ENCODE results near the gene RC3H1.
"Not testable (repeated sequence)": the region's sequence is repeated elsewhere in the genome, so short reads cannot be mapped to it uniquely, and the experiment has no call there.

RC3H1 gene

DNA sequence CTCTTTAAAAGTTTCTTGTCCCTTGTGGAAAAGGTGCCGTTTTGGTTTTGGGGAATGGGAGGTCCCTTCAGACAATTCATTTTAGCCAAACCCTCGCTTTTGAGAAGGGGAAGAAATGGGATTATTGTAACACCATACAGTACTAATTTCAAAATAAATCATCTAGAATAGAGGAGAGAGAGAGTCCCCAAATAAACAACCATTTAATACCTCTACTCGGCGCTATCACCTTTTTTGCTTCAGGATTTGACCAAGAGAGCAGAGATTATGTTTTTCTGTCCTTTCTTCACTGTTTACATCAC lies 770 bp upstream of the RC3H1 start:
- FAIRE-seq, result no peak
- no peak for DNase-seq (ENCODE audit: low spot score)

DNA sequence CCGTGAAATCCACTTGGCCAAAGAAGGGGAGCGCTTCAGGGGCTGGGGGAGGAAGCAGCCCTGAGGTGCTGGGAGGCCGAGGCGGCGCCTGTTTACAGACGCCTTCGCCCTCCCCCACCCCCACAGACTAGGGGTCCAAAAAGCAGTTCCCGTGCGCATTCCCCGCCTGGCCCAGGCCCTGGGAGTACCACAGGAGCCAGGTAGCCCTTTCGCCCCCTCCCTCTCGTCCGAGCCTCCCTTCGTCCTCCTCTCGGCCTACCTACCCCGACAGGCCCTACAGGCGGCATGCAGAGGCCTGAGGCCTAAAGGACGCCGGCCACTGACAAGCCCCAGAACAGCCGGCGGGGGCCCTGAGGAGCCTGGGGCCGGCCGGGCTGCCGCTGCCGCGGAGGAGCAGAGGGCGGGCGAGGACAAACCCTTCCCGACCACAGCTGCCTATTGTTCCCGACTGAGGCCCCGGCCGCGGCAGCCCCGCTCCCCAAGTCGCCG lies 522 bp downstream of the RC3H1 start:
- DNase-seq (ENCODE audit: low spot score) (peak; percentile 50), FAIRE-seq (no peak)

- no peak for FAIRE-seq
Measured at GRCh38 chr1:174018565-174018964, 3.6 kb downstream of the RC3H1 start.

DNA sequence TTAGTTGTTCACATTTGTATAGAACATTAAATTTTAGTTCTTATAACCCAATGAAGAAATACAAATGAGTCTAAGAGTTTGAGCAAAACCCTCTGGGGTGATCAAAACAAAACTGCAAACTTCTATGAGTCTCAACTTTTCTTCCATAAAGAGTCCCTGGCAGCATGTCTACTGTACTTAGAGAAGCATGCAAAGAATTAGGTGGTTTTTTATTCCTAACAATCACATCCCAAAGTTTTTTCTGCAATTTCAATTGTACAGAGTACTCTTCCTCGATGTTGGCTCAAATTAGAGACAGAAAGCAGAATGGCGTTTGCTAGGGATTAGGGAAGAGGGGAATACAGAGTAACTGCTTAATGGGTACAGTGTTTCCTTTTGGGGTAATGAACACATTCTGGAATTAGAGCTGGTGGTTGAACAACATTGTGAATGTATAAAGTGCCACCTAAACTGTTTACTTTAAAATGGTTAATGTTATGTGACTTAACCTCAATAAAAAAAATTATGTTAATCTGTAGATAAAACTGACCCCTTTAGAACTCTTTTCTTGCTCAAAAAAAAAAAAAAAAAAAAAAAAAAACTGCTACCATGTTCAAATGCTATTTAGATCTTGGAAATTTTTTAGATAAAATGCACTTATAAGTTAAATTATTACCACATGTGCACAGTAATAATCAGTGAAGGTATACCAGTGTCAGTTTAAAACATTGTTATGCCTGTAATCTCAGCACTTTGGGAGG lies 4.8 kb downstream of the RC3H1 start:
- FAIRE-seq (no peak), DNase-seq (ENCODE audit: low spot score) (no peak)

More at GRCh38 chr1:174018565-174018964, 3.6 kb downstream of the RC3H1 start:
- no peak for DNase-seq (ENCODE audit: low spot score)

GRCh38 chr1:174013864-174014418 lies 8.2 kb downstream of the RC3H1 start:
- DNase-seq (ENCODE audit: low spot score) (no peak), FAIRE-seq (no peak)

GRCh38 chr1:174008979-174009378 lies 13.2 kb downstream of the RC3H1 start:
- no peak for DNase-seq (ENCODE audit: low spot score)
- no peak for FAIRE-seq

GRCh38 chr1:174008269-174008668 lies 13.9 kb downstream of the RC3H1 start:
- DNase-seq (ENCODE audit: low spot score), result no peak
- FAIRE-seq, result no peak

DNA sequence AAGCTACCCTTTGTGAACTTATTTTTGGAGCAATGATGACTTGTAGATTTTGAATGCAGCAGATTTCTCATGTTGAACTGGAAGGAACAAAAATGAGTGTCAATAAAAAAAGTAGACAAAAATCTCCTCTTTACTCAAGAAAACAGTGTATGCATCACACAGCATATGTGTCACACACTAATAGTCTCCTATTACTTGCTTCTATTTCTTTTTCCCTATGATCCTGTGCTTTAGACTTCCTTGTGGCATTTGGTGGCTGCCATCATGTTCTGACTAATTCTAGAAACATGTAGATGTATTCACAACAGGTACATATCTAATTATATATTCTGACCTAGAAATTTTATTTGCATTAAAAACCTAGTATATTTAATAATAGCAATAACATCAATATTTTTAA lies 14.3 kb downstream of the RC3H1 start:
- DNase-seq (ENCODE audit: low spot score), result no peak
- FAIRE-seq, result no peak

DNA sequence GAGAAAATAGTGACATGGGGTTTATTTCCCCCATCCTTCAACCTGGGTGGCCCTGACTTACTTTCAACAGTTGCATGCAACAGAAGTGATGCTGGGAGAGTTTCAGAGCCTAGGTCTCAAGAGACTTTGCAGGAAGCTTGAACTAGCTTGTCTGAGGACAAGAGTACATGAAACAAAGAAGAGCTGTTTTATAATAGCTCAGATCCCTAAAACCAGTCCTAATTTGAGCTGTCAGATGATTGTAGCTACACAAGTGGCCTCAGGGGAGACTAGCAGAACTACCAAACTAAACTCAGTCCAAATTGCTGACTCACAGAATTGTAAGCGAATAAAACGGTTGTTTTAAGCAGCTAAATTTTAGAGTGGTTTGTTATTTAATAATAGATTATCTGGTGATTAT lies 17.1 kb downstream of the RC3H1 start:
- no peak for FAIRE-seq
- DNase-seq (ENCODE audit: low spot score), result no peak

DNA sequence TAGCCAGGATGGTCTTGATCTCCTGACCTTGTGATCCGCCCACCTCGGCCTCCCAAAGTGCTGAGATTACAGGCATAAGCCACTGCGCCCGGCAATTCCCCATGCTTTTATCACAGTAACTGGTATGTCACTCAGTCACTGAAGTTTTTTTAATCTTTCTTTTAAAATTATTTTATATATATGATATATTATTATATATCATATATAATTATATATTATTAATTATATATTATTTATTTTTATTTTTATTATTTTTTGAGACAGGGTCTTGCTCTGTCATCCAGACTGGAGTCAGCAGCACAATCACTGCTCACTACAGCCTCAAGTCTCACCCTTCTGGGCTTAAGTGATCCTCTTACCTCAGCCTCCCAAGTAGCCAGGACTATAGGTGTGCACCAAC lies 18.3 kb downstream of the RC3H1 start:
- no peak for FAIRE-seq
- DNase-seq (ENCODE audit: low spot score), result no peak

DNA sequence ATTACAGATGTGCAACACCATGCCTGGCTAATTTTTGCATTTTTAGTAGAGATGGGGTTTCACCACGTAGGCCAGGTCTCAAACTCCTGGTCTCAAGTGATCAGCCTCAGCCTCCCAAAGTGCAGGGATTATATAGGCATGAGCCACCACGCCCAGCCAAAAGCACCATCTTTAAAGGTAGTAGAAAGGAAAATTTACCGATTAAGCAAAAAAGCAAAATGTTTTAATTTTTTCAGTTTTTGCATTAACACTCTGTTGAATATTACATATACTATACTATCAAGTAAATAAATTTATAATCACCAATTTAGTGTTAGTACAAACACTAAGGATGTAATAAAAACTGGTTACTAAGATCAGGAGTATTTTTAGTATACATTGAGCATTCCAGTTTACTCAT lies 20.6 kb downstream of the RC3H1 start:
- DNase-seq (ENCODE audit: low spot score) (no peak), FAIRE-seq (no peak)

DNA sequence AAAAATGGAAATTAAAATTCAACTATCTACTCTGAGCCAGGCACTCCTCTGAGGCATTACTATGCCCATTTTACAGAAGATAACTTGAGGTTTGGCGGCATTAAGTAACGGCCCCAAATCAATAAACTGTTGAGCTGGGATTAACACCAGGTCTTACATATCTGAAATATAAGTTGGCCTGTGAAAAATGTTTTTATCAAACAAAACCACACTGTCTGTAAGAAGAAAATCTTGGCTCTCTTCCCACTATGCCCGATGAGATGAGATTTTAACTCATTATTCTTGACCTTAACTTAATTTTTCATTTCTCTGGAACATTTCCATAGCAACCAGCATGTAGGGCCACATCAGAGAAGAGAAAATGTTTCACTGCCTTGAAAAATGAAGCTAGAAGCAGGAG lies 21.8 kb downstream of the RC3H1 start:
- DNase-seq (ENCODE audit: low spot score) (no peak), FAIRE-seq (no peak)

DNA sequence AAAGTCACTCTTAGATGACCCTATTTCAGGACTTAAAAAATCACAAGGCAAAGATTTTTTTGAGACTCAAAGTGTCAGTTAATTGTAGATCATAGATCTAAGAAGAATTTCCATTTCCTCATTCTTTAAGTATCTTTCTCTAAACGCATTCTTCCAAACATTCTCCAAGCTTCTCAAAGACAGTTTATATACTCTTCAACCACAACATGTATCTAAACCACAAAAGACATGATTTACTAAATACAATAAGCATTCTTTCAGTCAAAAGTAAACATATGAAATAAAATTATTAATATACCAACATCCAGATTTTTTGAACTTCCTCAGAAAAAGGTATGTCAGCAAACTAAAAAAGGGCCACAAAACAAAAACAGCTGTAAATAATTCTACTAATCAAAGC lies 24.4 kb downstream of the RC3H1 start:
- FAIRE-seq, result no peak

DNA sequence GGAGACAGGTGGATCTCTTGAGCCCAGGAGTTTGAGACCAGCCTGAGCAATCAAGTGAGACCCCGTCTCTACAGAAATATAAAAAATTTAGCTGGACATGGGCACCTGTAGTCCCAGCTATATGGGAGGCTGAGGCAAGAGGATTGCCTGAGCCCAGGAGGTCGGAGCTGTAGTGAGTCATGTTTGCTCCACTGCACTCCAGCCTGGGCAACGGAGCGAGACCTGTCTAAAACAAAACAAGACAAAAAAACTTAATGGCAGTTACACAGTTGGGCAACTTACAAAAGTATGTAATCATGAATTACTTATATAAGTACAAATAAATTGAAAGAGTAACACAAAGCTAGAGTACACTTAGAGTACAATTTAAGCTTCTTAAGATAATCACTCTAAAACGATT lies 25.2 kb downstream of the RC3H1 start:
- FAIRE-seq (no peak), DNase-seq (ENCODE audit: low spot score) (no peak)

More for the DNA sequence above, 24.4 kb downstream of the RC3H1 start:
- no peak for DNase-seq (ENCODE audit: low spot score)

DNA sequence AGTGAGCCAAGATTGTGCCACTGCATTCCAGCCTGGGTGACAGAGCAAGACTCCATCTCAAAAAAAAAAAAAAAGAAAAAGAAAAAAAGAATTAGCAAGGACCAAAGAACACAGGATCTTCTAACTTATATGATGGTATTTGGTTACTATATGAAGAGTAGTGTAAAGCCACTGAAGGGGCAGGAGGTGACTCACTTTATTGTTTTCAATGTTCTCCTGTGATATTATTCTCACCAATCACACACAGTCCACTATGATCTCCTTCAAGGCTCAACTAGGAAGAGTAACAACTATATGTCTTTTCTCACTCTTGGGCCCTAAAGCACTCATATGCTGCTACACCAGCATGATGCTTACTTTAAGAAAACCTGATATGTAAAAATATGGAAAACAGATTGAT lies 26.7 kb downstream of the RC3H1 start:
- DNase-seq (ENCODE audit: low spot score), result no peak
- no peak for FAIRE-seq

DNA sequence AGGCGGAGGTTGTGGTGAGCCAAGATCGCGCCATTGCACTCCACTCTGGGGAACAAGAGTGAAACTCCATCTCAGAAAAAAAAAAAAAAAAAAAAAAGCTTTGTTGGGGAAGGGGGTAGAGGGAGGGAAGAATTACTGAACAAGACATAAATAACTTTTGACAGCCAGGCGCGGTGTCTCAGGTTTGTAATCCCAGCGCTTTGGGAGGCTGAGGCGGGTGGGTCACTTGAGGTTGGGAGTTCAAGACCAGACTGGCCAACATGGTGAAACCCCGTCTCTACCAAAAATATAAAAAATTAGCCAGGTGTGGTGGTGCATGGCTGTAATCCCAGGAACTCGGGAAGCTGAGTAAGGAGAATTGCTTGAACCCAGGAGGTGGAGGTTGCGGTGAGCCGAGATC lies 28.2 kb downstream of the RC3H1 start:
- not testable (repeated sequence) for DNase-seq (ENCODE audit: low spot score); FAIRE-seq

DNA sequence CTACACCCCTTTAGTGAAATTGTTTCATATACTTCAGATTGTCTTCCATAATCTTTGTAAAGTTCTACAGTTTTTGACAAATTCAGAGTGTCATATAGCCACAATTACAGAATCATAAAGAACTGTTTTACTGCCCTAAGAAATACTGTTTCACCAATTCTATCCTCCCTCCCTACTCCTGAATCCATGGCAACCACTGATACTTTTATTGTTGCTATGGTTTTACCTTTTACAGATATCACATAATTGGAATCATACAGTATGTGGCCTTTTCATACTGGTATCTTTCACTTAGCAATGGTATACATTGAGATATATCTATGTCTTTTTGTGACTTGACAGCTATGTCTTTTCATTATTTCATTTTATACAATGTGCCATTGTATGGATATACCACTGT lies 34.1 kb downstream of the RC3H1 start:
- DNase-seq (ENCODE audit: low spot score) (no peak), FAIRE-seq (no peak)

GRCh38 chr1:173986951-173987350 lies 35.2 kb downstream of the RC3H1 start:
- no peak for DNase-seq (ENCODE audit: low spot score)
- no peak for FAIRE-seq

GRCh38 chr1:173970252-173970651 lies 51.9 kb downstream of the RC3H1 start:
- FAIRE-seq (no peak), DNase-seq (ENCODE audit: low spot score) (no peak)

DNA sequence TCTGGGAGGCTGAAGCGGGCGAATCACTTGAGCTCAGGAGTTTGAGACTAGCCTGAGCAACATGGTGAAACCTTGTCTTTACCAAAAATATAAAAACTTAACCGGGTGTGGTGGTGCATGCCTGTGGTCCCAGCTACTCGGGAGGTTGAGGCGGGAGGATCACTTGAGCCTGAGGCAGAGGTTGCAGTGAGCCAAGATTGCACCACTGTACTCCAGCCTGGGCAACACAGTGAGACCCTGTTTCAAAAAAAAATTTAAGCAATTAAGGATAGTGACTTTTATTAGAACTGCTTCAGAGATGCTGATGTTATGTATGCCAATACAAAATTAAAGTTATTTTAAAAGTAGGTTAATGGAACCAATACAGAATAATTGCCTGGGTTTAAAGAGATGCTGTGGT lies 56.3 kb downstream of the RC3H1 start:
- DNase-seq (ENCODE audit: low spot score); FAIRE-seq: not testable (repeated sequence)

- DNase-seq (ENCODE audit: low spot score) (no peak), FAIRE-seq (no peak)
Measured at GRCh38 chr1:173963477-173963876, 58.7 kb downstream of the RC3H1 start.

DNA sequence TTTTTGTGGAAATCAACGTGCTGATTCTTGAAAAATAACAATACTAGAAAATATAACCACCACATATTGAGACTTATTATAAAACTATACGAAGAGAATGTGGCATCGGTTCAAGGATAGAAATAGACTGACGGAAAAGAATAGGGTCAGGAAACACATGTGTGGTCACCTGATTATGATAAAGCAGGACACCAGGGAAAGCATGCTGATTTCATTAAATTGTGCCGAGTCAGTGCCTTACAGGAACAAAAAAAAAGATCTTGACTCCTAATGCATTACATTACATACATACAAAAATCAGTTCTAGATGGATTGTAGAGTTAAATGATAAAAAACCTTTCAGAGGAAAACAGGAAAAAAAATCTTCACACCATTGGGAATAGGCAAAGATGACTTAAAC lies 61.5 kb downstream of the RC3H1 start:
- FAIRE-seq (no peak), DNase-seq (ENCODE audit: low spot score) (no peak)

DNA sequence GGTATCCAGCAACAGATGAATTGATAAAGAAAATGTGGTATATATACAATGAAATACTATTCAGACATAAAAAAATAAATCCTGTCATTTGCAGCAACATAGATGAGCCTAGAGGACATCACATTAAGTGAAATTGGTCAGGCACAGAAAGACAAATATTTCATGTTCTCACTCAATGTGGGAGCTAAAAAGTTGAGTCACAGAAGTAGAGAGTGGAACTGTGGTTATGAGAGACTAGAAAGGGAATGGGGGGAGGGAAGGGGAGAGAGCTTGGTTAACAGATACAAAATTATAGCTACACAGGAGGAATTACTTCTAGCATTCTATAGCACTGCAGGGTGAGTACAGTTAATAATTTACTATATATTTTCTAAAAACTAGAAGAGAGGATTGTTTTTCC lies 68.0 kb downstream of the RC3H1 start:
- DNase-seq (ENCODE audit: low spot score) (no peak), FAIRE-seq (no peak)
